HepG2 (cell line): ENCODE data around the gene HDAC10.

Experiments
- ASH2L ChIP-seq: fragments of 300-600, 200-600 bp; sonication (generic); IDR thresholded peaks from 2 replicates; pipeline ENCODE4 v1.7.0; 2017; ENCODE audit warnings: low read depth, mild to moderate bottlenecking, moderate library complexity, mixed read lengths, low read length; ENCODE audit not compliant: insufficient read length
- BHLHE40 ChIP-seq: IDR thresholded peaks from 2 replicates; pipeline ENCODE4 v1.6.1; 2011; ENCODE audit warnings: low read length, improper control_type of control experiment
- FUBP1 ChIP-seq: sonication (generic); formaldehyde crosslinking; IDR thresholded peaks from 2 replicates; pipeline ENCODE4 v1.5.1; 2020; ENCODE audit warnings: missing genetic modification reagents, mild to moderate bottlenecking, borderline replicate concordance
- HCFC1 ChIP-seq: fragments of 150-350 bp; IDR thresholded peaks from 2 replicates; pipeline ENCODE4 v1.6.1; 2014; ENCODE audit warnings: low read depth, low read length
- HES4 ChIP-seq: sonication (generic); formaldehyde crosslinking; IDR thresholded peaks from 2 replicates; pipeline ENCODE4 v1.9.0; 2021; ENCODE audit warnings: mild to moderate bottlenecking, missing genetic modification reagents, borderline replicate concordance
- POLR2A ChIP-seq, 2 experiments: IDR thresholded peaks; 2 replicates each; pipeline ENCODE4 v1.6.1; 2011; ENCODE audit warnings: low read depth in 2 of 2, low read length in 2 of 2, mild to moderate bottlenecking in 1 of 2, moderate library complexity in 1 of 2; ENCODE audit not compliant: insufficient read depth in 1 of 2
- TF ChIP-seq, protein P1 (sequence below): sonication (generic); formaldehyde crosslinking; IDR thresholded peaks from 2 replicates; pipeline ENCODE4 v1.4.0; 2020; ENCODE audit warnings: missing genetic modification reagents
- TF ChIP-seq, protein P2 (sequence below): sonication (generic); formaldehyde crosslinking; IDR thresholded peaks from 2 replicates; pipeline ENCODE4 v1.5.0; 2020; ENCODE audit warnings: mild to moderate bottlenecking, missing genetic modification reagents, moderate library complexity

GRCh38 chr22:50205781-50206569 lies 45.1 kb downstream of the HDAC10 start:
- no peak for TF ChIP-seq ASH2L
- TF ChIP-seq, protein P1, sequence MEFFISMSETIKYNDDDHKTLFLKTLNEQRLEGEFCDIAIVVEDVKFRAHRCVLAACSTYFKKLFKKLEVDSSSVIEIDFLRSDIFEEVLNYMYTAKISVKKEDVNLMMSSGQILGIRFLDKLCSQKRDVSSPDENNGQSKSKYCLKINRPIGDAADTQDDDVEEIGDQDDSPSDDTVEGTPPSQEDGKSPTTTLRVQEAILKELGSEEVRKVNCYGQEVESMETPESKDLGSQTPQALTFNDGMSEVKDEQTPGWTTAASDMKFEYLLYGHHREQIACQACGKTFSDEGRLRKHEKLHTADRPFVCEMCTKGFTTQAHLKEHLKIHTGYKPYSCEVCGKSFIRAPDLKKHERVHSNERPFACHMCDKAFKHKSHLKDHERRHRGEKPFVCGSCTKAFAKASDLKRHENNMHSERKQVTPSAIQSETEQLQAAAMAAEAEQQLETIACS (CRISPR knock-in tag) = no peak
- TF ChIP-seq HES4 = no peak
- no peak for TF ChIP-seq FUBP1 (CRISPR knock-in tag)
- TF ChIP-seq BHLHE40 = no peak
- no peak for TF ChIP-seq POLR2A (IDR thresholded peaks at IDR 0.05; ENCODE audit: insufficient read depth in 1 of 2, low read depth in 2 of 2, low read length in 2 of 2)
- no peak for TF ChIP-seq HCFC1
- TF ChIP-seq, protein P2, sequence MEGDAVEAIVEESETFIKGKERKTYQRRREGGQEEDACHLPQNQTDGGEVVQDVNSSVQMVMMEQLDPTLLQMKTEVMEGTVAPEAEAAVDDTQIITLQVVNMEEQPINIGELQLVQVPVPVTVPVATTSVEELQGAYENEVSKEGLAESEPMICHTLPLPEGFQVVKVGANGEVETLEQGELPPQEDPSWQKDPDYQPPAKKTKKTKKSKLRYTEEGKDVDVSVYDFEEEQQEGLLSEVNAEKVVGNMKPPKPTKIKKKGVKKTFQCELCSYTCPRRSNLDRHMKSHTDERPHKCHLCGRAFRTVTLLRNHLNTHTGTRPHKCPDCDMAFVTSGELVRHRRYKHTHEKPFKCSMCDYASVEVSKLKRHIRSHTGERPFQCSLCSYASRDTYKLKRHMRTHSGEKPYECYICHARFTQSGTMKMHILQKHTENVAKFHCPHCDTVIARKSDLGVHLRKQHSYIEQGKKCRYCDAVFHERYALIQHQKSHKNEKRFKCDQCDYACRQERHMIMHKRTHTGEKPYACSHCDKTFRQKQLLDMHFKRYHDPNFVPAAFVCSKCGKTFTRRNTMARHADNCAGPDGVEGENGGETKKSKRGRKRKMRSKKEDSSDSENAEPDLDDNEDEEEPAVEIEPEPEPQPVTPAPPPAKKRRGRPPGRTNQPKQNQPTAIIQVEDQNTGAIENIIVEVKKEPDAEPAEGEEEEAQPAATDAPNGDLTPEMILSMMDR (CRISPR knock-in tag) = no peak
